DMS114 treated with DMSO at 0.1 percent for 48 hours (cell line): ENCODE results near the gene GALNT15.

Experiments
- DNase-seq: peaks from one replicate; lab custom pipeline; 2025; ENCODE audit not compliant: unreplicated experiment; lab: John Stamatoyannopoulos, UW

The GALNT15 gene

GRCh38 chr3:16174389-16174788 lies at the start of gene GALNT15:
TSS of gene GALNT15 (plus strand) at chr3:16174680. CDS start at chr3:16175152, 472 bp downstream.
- DNase-seq: no peak

GRCh38 chr3:16126634-16127033 lies 47.8 kb upstream of the GALNT15 start:
- DNase-seq: no peak

GRCh38 chr3:16127249-16127648 lies 47.2 kb upstream of the GALNT15 start:
- DNase-seq: no peak

GRCh38 chr3:16130066-16130465 lies 44.4 kb upstream of the GALNT15 start:
- no peak for DNase-seq

GRCh38 chr3:16132190-16132589 lies 42.3 kb upstream of the GALNT15 start:
- no peak for DNase-seq

GRCh38 chr3:16132928-16133327 lies 41.6 kb upstream of the GALNT15 start:
- DNase-seq: no peak

- no peak for DNase-seq
Measured at GRCh38 chr3:16134173-16134928, 40.1 kb upstream of the GALNT15 start.

- DNase-seq: no peak
Measured at GRCh38 chr3:16136055-16136454, 38.4 kb upstream of the GALNT15 start.

- no peak for DNase-seq
Measured at GRCh38 chr3:16137044-16137443, 37.4 kb upstream of the GALNT15 start.

- no peak for DNase-seq
Measured at GRCh38 chr3:16137977-16138376, 36.5 kb upstream of the GALNT15 start.

GRCh38 chr3:16140116-16140893 lies 34.2 kb upstream of the GALNT15 start:
- DNase-seq: no peak

GRCh38 chr3:16140894-16141285 lies 33.6 kb upstream of the GALNT15 start:
- DNase-seq: no peak

GRCh38 chr3:16142350-16143025 lies 32.0 kb upstream of the GALNT15 start:
- DNase-seq: no peak

GRCh38 chr3:16143861-16144447 lies 30.5 kb upstream of the GALNT15 start:
- no peak for DNase-seq

- DNase-seq: no peak
Measured at GRCh38 chr3:16145176-16145575, 29.3 kb upstream of the GALNT15 start.

- DNase-seq: no peak
Measured at GRCh38 chr3:16146015-16146730, 28.3 kb upstream of the GALNT15 start.

- no peak for DNase-seq
Measured at GRCh38 chr3:16147220-16147994, 27.1 kb upstream of the GALNT15 start.

GRCh38 chr3:16148213-16148612 lies 26.3 kb upstream of the GALNT15 start:
- DNase-seq: no peak

GRCh38 chr3:16148783-16149182 lies 25.7 kb upstream of the GALNT15 start:
- no peak for DNase-seq

- DNase-seq: no peak
Measured at GRCh38 chr3:16150285-16150684, 24.2 kb upstream of the GALNT15 start.
